Loucy (cell line): ENCODE results near the gene MBP.

Source experiments
- H2AFZ ChIP-seq: fragments of 200-600 bp; sonication (generic); 2 replicates; pipeline ENCODE4 v1.6.0; 2016; ENCODE audit warnings: antibody characterized with exemption, mild to moderate bottlenecking, low read length, moderate library complexity
- H3F3A ChIP-seq: fragments of 200-600 bp; 2 replicates; pipeline ENCODE4 v1.6.0; 2016; ENCODE audit warnings: antibody characterized with exemption, low read depth, mild to moderate bottlenecking
- H3K27me3 ChIP-seq: fragments of 200-600 bp; sonication (generic); 2 replicates; pipeline ENCODE4 v1.6.1; 2014; ENCODE audit warnings: low read length, mild to moderate bottlenecking; ENCODE audit not compliant: insufficient read depth, poor library complexity, severe bottlenecking
- H3K36me3 ChIP-seq: fragments of 200-600 bp; sonication (generic); 2 replicates; pipeline ENCODE4 v1.6.1; 2016; ENCODE audit warnings: low read length; ENCODE audit not compliant: insufficient read depth
- H3K4me1 ChIP-seq: fragments of 200-600 bp; sonication (generic); 2 replicates; pipeline ENCODE4 v1.5.1; 2014; ENCODE audit warnings: low read length, mild to moderate bottlenecking; ENCODE audit not compliant: insufficient read depth, poor library complexity, severe bottlenecking
- H3K4me2 ChIP-seq: fragments of 200-600 bp; sonication (generic); 2 replicates; pipeline ENCODE4 v1.6.0; 2014; ENCODE audit warnings: antibody characterized with exemption, low read length, low read depth, mild to moderate bottlenecking; ENCODE audit not compliant: poor library complexity, severe bottlenecking
- H3K4me3 ChIP-seq: fragments of 200-600 bp; sonication (generic); 2 replicates; pipeline ENCODE4 v1.5.1; 2014; ENCODE audit warnings: low read length, mild to moderate bottlenecking, mixed read lengths; ENCODE audit not compliant: poor library complexity, severe bottlenecking
- H3K79me2 ChIP-seq: fragments of 200-600 bp; sonication (generic); 2 replicates; pipeline ENCODE4 v1.6.1; 2014; ENCODE audit warnings: low read length; ENCODE audit not compliant: insufficient read depth
- H3K9ac ChIP-seq: fragments of 200-600 bp; sonication (generic); 2 replicates; pipeline ENCODE4 v1.6.0; 2014; ENCODE audit warnings: mild to moderate bottlenecking, low read depth, low read length, moderate library complexity; ENCODE audit not compliant: poor library complexity, severe bottlenecking
- H3K9me2 ChIP-seq: fragments of 200-600 bp; sonication (generic); replicated peaks from 2 replicates; pipeline ENCODE4 v1.6.1; 2016; ENCODE audit warnings: low read depth, low read length, mixed read lengths
- H3K9me3 ChIP-seq: fragments of 200-600 bp; sonication (generic); 2 replicates; pipeline ENCODE4 v1.6.1; 2014; ENCODE audit warnings: mild to moderate bottlenecking, antibody characterized with exemption, low read length, low read depth; ENCODE audit not compliant: insufficient read depth
- H4K20me1 ChIP-seq: fragments of 200-600 bp; sonication (generic); 2 replicates; pipeline ENCODE4 v1.6.0; 2014; ENCODE audit warnings: antibody characterized with exemption, low read length, mild to moderate bottlenecking; ENCODE audit not compliant: insufficient read depth, poor library complexity, severe bottlenecking
- CTCF ChIP-seq: fragments of 200-600 bp; sonication (generic); conservative IDR thresholded peaks from 2 replicates; pipeline ENCODE4 v1.5.1; 2014; ENCODE audit warnings: mild to moderate bottlenecking, antibody characterized with exemption, low read length
- EZH2phosphoT487 ChIP-seq: fragments of 200-600 bp; IDR thresholded peaks from 2 replicates; pipeline ENCODE4 v1.6.1; 2018; ENCODE audit warnings: antibody characterized with exemption, mild to moderate bottlenecking, moderate library complexity, borderline replicate concordance

Gene MBP

GRCh38 chr18:77103991-77104531, 28.5 kb downstream of the MBP start:
- Histone ChIP-seq H3F3A (peaks cover 19% of the 10 kb centered on the region), H3K79me2 (0 out of 2 replicates have a peak, but pooled peaks cover 6% of the 10 kb centered on the region), H3K4me1 (peaks cover 96% of the 10 kb centered on the region), H3K4me2 (peak overlapping the region; percentile 79), H3K9me3 (no peaks in the 10 kb centered on the region), H3K27me3 (no peaks in the 10 kb centered on the region), H3K36me3 (no peaks in the 10 kb centered on the region), H3K9ac (peak overlapping the region; percentile 90), H4K20me1 (no peaks in the 10 kb centered on the region), H3K4me3 (no peak overlapping the region), H2AFZ (no peak overlapping the region), H3K9me2 (no peaks in the 10 kb centered on the region)
- no peak for TF ChIP-seq EZH2phosphoT487
- TF ChIP-seq CTCF = no peak

- H3K4me2 ChIP-seq = peak overlapping the region; percentile 79
- no peaks in the 10 kb centered on the region for H3K9me2 ChIP-seq
- H3F3A ChIP-seq = peaks cover 19% of the 10 kb centered on the region
- H3K4me1 ChIP-seq = peaks cover 96% of the 10 kb centered on the region
- no peaks in the 10 kb centered on the region for H4K20me1 ChIP-seq
- TF ChIP-seq EZH2phosphoT487 (no peak), CTCF (no peak)
- peaks cover 6% of the 10 kb centered on the region; the same call in 1 of the 2 replicates for H3K79me2 ChIP-seq
- H3K27me3 ChIP-seq = no peaks in the 10 kb centered on the region
- H3K9ac ChIP-seq = peak overlapping the region; percentile 90
- no peaks in the 10 kb centered on the region for H3K9me3 ChIP-seq
- peak overlapping the region; percentile 59 for H3K4me3 ChIP-seq
- no peaks in the 10 kb centered on the region for H3K36me3 ChIP-seq
- H2AFZ ChIP-seq = no peak overlapping the region
Observed at GRCh38 chr18:77103187-77103850, 29.3 kb downstream of the MBP start.

- TF ChIP-seq CTCF (no peak), EZH2phosphoT487 (no peak)
- H3K9me2 ChIP-seq = no peaks in the 10 kb centered on the region
- H2AFZ ChIP-seq = no peak overlapping the region
- peaks cover 19% of the 10 kb centered on the region for H3F3A ChIP-seq
- no peaks in the 10 kb centered on the region for H3K27me3 ChIP-seq
- peaks cover 6% of the 10 kb centered on the region; the same call in 1 of the 2 replicates for H3K79me2 ChIP-seq
- no peaks in the 10 kb centered on the region for H4K20me1 ChIP-seq
- H3K4me3 ChIP-seq = peak overlapping the region; percentile 59
- peak overlapping the region; percentile 79 for H3K4me2 ChIP-seq
- no peaks in the 10 kb centered on the region for H3K9me3 ChIP-seq
- H3K9ac ChIP-seq = peak overlapping the region; percentile 90
- H3K4me1 ChIP-seq = peaks cover 96% of the 10 kb centered on the region
- no peaks in the 10 kb centered on the region for H3K36me3 ChIP-seq
Observed at GRCh38 chr18:77102259-77103040, 30.1 kb downstream of the MBP start.
